GM19455 (cell line): Measurements from ENCODE around the gene RELCH.

Experiments used
- ATAC-seq: cut with Tn5 transposase; IDR thresholded peaks from one replicate; pipeline ENCODE4 v1.9.1; 2021; ENCODE audit not compliant: unreplicated experiment

RELCH gene

DNA sequence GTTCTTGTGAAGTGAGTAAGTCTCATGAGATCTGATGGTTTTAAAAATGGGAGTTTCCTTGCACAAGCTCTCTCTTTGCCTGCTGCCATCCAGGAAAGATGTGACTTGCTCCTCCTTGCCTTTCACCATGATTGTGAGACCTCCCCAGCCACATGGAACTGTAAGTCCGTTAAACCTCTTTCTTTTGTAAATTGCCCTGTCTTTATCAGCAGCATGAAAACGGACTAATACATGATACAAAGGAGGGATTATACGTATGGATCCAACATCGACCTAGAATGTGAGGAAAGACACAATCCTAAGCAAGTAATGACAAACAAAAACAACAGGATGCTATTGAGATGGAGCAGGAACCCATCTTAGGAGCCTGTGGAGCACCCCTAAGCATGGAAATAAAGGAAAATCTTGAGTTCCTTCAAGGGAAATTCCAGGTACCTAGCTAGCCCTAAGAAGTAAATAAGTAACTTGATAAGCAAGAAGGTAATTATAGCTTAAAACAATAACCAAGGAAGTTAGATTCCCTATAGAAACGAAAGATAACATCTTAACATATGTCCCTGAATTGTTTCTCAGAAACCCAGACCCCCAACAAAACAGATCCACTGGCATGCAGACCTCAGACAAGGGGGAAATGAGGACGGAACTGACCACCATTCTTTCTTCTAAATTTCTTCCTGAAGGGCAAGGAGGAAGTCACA is 136.6 kb downstream of the RELCH start:
- no peak for ATAC-seq

DNA sequence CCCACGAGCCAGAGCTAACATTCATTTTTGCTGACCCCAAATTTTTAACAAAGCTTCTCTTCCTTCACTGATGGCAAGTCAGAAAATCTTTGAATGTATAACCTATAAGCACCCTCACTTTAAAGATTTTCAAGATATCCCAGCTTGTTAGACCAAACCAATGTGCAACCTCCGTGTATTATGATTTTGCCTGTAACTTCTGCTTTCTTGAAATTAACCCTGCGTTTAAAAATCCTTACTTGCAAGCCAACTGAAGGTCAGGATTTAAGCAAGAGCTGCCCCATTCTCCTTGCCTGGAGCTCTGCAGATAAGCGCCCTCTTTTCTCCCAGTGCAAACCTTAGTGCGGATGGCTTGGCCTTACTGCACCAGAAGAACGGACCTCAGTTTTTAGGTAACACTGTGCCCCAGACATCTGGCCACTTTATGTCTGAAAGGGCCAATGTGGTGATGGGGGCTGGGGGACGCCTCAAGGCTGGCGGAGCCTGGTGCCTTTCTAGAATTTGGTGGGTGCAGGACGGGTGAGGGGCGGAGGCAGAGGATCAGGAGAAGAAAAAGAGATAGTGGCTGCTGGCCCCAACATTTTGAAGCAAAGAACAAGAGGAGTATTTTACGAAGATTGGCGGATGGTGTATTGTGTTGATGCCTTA is 137.2 kb downstream of the RELCH start:
- ATAC-seq: no peak

DNA sequence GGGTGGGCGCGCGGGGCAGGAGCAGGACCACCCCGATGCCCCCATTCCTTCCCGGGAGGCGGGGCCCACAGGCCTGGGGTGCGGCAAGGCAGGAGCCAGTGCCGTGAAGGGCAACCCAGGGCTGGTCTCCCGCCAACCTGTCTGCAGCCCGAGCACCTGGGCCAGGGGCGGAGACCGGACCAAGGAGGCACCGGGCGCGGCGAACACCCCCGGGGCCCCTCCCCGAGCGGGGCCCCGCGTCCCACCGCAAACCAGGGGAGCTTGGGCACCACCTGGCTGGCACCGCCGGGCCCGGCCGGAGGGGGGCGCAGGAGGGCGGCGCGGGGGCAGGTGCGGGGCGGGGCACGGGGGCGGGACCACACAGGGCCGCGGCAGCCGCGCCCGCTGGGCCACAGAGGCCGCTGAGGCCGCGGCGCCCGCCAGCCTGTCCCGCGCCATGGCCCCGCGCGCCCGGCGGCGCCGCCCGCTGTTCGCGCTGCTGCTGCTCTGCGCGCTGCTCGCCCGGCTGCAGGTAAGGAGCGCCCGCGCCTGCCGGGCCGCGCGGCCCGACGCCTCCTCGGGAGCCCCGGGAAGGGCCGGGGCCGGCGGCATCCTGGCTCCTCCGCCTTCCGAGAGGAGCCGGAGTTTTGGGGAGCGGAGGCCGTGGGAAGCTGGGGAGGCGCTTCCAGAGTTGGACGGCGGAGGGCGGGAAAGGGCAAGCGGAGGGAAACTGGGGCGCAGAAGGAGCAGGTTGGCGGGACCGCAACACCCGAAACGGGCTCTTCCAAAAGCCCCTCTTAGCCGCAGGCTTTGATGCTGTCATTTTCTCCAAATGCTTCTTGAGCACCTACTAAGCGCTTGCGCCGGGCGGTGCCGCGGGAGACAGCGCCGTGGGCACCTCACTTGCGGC is 138.1 kb downstream of the RELCH start, which contains the start of gene TNFRSF11A:
TNFRSF11A (plus strand) TSS at position 394 of the 889 bp plus-strand sequence; CDS start at position 437, 43 bp downstream.
- peak; percentile 68 for ATAC-seq

DNA sequence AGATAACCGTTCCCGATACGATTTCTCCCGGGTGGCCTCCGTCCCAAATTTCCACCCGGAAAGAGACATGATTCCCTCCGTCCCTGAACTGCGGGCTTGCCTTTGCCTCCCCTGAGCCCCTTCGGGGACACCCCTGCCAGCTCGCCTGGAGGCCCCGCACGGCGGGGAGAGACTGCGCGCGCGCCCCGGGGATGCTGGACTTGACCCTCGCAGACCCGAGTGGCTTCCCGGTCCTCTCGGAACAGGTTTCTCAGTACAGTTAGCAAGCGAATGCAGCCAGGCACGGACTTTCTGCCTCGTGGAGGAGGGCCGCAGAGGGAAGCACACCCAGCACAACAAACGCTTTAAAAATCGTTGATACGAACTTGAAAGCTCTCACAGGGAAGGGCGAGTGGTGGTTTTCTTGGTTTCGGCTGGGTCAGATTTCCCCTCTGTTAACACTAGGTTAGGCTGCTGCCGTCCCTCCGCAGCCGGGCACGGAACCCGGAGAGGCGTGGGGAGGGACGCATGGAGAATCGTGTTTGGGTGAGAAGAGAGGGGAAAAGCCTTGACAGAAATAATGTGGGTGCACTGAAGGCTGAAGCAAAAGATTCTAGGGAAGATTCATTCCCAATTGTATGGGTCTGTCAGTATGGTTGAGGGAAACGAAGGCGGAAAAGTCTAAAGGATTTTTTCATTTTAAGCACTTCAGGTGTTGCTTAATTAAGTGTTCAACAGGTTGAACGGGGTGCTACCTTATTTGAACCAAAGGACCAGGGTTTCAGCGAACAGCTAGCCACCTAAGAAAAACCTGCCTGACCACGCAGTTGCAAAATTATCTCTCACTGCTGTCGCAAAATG is 139.0 kb downstream of the RELCH start:
- ATAC-seq: no peak

DNA sequence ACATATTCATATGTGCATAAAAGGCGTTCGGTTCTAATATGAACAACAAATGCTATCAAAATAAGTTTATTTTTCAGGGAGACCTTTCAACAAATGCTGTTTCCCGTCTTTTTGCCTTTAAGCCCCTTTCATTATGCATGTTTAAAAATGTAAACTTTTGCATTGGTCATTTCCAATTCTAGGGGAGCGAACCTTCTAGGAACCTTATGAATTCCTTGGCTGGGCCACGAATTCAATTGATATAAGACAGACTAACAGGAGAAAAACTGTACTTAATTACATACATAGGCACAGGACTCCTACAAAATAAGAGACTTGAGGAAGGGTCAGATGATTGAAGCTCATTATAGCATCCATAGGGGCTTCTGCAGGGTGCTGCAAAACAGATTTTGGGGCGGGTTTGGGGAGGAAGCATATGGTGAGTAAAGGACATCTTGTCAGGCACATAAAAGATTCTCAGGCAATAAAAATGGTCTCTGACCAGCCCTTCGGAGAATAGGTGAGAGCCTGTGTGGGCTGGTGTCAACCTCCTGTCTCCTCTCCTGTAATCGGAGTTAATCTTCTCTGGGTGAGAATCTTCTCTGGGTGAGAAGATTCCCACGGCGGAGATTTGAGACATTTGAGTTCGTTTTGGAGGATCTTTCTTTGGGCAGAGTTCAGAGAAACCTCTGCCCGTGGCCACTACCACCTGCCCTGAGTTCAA is 139.7 kb downstream of the RELCH start:
- ATAC-seq: no peak

DNA sequence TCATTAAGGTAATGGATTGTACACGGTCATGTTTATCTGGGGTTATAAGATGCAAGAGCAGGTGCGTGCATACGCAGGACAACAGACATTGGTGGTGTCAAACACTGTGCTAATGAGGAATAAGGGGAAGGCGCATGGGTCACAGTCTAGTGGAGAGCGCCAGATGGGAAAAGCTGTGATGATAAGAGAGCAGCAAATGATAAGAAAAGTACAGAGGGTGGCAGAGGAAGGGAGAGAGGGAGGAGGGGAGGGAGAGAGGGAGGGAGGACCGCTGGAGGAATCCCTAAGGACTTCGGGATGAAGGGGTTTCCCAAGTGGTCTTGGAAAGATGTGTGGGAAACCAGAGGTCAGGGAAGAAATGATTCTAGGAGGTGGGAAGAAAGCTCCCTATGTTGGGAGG is 140.9 kb downstream of the RELCH start:
- no peak for ATAC-seq

DNA sequence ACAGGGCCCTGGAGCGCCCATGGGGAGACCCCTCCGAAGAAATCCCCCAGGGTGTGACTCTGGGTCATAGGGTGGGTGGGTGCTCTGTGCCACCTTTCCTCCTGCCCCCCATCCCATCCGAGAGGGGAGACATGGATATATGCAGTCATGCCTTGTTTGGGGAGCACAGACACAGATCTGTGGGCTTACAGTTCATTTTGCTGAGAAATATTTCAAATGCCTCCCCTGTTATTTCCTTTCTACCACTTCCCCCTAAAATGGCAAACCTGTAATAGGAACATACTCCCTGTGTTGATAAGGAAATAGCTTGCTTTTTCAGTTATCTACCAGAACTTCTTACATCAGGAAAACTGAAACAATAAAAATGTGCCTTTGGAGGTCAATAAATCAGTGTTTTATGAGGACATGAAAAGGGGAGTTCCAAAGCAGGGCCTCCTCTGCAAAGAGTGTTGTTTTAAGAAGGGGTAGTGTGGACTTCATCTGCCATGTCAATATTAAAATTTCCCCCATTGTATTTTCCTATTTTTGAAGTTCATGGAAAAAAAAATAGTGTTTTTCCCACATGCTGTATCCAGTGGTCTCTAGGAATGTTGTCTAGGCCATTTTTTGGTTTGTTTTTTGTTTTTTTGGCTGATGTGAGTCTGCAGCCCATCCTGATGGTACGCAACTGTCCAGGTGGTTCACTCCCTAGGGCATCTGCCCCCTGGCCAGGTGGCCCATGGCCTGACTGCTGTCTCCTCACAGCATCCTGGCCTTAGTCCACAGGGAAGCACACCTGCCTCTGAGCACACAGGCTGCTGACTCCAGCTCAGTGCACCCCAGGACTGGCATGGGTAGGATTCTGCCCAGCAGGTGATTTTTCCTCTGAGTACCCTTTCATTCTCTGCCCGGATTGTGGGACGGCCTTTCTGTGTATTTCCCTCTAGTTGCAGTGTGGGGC is 141.8 kb downstream of the RELCH start:
- no peak for ATAC-seq

DNA sequence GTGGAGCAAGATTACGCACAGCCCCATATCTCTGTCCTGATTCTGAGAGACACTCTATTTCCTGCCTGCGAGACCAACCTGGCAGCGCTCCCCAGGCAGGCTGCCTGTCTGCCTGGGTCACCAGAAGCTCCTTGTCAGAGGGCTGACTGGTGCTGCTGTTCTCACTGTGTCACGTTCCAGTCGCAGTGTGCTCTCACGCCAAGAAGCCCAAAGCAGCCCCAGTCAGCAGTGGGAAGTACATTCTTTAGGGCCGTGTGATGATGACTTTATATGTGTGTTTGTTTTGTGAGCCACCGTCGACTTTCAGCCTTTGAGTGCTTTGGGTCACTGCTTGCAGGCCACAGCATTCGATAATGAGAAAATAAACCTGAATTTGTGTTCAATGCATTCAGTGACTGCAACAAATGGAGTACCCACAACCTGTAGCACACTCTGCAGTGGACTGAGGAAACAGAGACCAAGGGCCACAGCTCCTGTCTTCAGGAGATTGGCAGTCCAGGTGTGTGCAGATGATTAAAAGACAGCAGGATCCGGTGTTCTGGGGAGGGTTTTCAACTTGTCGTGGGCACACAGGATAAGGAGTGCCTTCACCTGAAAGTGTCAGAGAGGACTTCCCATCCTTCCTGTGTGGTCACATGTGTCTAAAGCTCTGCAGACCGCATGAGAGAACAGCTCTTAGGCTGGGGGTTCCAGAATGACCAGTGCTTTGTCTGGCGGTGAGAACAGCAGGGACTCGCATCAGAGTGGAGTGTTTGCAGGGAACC is 142.8 kb downstream of the RELCH start:
- no peak for ATAC-seq

DNA sequence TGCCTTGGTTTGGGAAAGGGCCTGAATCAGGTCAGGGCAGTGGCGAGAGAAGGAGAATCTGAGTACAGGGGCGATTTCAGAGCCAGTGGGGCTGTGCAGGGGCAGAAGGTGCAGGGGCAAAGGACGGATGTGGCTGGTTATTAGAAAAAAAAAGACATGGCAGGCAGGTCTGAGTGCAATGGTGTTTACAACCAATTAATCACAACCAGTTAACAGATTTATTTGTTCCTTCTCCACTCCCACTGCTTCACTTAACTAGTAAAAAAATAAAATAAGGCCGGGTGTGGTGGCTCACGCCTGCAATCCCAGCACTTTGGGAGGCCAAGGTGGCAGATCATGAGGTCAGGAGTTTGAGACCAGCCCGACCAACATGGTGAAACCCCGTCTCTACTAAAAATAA is 143.6 kb downstream of the RELCH start:
- ATAC-seq: no peak

DNA sequence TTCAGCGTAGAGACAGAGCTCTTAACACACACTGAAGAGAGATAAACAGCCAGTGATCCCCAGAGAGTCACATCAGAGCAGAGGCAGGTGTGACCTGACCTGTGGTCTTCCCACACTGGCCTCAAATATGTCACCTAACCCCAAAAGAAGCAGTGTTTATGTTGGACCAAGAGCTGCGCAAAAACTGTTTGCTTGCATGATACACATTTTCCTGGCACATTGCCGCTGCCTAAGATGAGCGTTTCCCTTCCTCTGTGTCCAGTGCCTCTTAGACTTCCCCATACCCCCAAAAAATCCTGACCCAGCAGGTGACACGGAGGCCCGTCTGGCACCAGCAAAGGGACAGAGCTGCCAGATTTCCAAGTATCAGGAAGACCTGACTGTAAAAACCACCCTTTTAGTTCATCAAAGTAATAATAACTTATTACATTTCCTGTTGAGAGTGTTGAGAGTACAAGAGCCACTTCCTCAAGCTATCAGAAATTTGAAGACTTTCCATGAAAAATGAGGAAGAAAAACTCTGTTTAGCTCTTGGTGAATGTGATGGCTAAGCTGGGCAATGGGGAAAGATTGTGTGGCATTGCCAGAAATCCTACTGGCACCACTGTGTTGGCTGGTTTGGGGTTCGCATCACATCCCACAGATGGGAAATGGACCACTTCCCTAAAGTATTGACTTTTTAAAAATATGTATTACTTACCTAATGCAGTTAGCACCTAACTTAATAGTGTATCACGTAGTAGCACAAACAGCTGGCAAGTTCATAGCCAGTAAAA is 144.7 kb downstream of the RELCH start:
- no peak for ATAC-seq

DNA sequence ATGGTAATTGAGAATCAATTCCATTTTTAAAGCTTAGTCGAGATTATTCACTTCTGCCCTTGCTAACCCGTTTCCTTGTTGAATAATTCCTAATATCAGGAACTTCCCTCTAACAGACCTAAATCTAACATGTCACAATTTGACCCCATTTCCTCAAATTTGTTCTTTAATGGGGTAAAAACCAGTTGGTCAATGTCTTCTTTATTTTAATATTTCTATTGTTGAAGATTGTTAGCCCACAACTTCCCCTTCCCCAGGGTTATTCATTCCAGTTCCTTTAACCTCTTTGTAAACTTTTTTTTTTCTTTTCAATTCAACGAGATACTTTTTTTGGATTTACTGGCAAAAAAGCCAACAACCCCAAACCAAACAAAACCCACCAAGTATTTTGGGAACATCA is 145.4 kb downstream of the RELCH start:
- ATAC-seq: no peak

DNA sequence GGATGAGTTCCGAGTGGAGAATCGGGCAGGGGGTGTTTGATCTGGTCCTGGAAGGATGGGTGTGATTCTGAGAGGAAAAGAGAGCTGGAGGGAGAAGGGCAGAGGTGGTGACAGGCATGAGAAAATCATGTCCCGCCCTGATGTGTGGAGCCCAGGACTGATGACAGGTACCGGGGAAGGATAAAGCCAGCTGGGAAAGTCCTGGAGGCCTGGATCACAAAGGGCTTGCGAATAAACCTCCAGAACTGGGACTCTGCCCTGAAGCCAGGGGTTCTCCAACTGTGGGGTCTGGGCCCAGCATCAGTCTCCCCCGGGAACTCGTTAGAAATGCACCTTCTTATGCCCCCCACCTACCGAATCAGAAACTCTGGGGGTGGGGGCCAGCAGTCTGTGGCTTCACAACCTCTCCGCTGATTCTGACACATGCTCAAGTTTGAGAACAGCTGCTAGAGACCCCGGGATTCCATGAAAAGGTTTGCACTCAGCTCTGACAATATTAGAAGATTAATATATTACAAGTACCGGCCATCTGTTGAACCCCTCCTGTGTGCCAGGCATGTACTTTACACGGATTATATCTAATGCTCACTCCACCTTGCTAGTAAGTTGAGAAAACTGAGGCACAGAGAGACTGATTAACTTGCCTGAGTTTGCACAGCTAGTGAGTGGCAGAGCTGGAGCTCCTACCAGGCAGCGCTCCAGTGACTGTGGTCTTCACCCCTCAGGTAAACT is 146.1 kb downstream of the RELCH start:
- no peak for ATAC-seq

DNA sequence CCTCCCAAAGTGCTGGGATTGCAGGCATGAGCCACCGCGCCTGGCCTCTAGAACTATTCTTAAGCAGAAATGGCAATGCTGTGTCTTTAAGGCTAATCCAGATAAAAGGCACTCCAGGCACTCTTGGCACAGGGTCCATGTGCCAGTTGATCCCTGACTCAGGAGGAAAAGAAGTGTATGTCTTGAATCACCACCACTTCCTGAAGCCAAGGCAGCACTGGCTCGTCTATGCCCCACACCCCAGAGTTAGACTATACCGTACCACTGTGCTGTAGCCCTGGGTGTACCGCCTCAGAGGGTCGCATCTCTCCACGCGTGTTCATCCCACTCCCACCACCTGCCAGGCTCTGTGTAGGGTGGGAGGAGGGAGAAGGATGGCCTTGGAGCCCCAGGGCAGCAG is 147.1 kb downstream of the RELCH start:
- ATAC-seq: no peak

DNA sequence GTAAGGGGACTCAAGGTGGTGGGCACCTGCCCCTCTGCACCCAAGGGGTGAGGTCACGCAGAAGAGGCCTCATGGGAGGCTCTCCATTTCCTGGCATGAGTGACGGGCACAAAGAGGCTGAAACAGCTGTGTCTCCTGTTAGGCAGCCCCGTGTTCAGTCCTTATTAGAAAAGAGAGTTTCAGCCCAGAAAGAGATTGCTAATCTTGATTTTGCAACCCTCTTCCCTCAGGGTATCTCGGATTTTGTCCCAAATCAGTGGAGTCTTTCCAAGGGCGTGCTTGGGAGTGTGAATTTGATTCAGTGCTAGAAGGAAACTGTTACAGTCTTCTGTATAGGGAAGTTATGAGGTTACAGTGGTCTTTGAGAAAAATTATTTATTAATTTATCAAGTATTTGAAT is 148.4 kb downstream of the RELCH start:
- ATAC-seq: no peak

DNA sequence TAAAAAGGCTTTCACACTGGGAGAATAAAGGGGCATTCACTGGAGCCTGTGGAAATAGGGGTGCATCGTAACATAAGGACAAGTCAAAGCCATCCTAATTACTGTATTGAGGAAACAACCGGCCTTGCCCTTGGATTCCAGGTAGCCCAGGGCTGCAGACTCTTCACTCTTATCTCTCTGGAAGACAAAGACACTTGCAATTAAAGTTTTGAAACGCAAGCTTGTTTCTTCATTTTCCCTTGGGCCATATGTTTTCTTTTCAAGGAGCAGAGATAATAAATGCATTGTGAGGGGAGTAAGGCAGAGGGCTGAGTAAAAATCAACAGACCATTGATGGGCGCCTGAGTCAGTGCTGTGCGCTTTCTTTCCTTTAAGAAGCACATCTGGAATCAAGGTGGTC is 149.6 kb downstream of the RELCH start:
- no peak for ATAC-seq

DNA sequence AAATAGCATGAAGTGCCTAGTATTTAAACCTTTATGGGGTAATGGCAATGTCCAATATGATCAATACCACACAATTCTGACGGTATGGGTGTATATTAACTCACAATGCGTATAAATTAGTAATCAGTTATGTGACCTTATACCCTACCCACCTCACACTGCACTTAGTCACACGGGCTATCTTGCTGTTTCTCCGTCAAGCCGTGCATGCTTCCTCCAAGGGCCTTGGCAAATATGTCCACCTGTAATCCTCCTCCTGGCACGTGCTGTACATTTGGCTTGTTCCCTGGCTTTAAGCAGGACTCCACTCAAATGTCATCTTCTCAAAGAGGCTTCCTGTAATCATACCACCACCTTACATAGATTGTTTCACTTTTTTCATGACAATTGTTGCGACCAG is 150.3 kb downstream of the RELCH start:
- ATAC-seq: no peak
